Type B pancreatic cell (in vitro differentiated cells): ENCODE measurements around the gene POLD4. TPM values are rescaled to one million over a fixed set of nuclear protein-coding genes. Genes with fewer than 3 reads are reported as not detected.

ENCODE experiments used
- DNase-seq: peaks from one replicate; pipeline ENCODE4 v3.0.0; 2021; ENCODE audit warnings: mixed read lengths; ENCODE audit not compliant: unreplicated experiment; ENCODE audit errors: extremely low spot score
- H3K27ac Mint-ChIP-seq: 2 replicates; pipeline ENCODE4 v1.8.0; 2021; ENCODE audit warnings: mild to moderate bottlenecking, mixed read lengths
- H3K27me3 Mint-ChIP-seq: 2 replicates; pipeline ENCODE4 v1.8.0; 2021; ENCODE audit warnings: mixed read lengths
- H3K36me3 Mint-ChIP-seq: 2 replicates; pipeline ENCODE4 v1.8.0; 2021; ENCODE audit warnings: mixed read lengths
- H3K4me1 Mint-ChIP-seq: one replicate; pipeline ENCODE4 v1.8.0; 2021; ENCODE audit warnings: mixed read lengths; ENCODE audit not compliant: unreplicated experiment
- H3K4me3 Mint-ChIP-seq: 2 replicates; pipeline ENCODE4 v1.8.0; 2021; ENCODE audit warnings: mild to moderate bottlenecking, mixed read lengths
- H3K9me3 Mint-ChIP-seq: 2 replicates; pipeline ENCODE4 v1.8.0; 2021; ENCODE audit warnings: mixed read lengths
- total RNA-seq: library from RNA; stranded (reverse); gene quantifications from 2 replicates; pipeline ENCODE4 v1.2.1, GENCODE V29; 2021; ENCODE audit warnings: low replicate concordance
- TF ChIP-seq, protein P1 (sequence below): fragments of 200-600 bp; sonication (generic); conservative IDR thresholded peaks from 2 replicates; pipeline ENCODE4 v1.5.0; 2021; ENCODE audit warnings: antibody characterized with exemption, mild to moderate bottlenecking

Gene POLD4
- total RNA-seq, 1 donor from 2014 or later = 15.0 TPM

- TF ChIP-seq, protein P1, sequence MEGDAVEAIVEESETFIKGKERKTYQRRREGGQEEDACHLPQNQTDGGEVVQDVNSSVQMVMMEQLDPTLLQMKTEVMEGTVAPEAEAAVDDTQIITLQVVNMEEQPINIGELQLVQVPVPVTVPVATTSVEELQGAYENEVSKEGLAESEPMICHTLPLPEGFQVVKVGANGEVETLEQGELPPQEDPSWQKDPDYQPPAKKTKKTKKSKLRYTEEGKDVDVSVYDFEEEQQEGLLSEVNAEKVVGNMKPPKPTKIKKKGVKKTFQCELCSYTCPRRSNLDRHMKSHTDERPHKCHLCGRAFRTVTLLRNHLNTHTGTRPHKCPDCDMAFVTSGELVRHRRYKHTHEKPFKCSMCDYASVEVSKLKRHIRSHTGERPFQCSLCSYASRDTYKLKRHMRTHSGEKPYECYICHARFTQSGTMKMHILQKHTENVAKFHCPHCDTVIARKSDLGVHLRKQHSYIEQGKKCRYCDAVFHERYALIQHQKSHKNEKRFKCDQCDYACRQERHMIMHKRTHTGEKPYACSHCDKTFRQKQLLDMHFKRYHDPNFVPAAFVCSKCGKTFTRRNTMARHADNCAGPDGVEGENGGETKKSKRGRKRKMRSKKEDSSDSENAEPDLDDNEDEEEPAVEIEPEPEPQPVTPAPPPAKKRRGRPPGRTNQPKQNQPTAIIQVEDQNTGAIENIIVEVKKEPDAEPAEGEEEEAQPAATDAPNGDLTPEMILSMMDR = no peak
- no peaks in the 10 kb centered on the region for H3K9me3 Mint-ChIP-seq
- peak overlapping the region; percentile 94 for H3K27ac Mint-ChIP-seq
- H3K36me3 Mint-ChIP-seq = no peaks in the 10 kb centered on the region
- no peak overlapping the region for H3K4me3 Mint-ChIP-seq
- no peaks in the 10 kb centered on the region for H3K27me3 Mint-ChIP-seq
- H3K4me1 Mint-ChIP-seq = peaks cover 30% of the 10 kb centered on the region
- no peak for DNase-seq
Measured at GRCh38 chr11:67355023-67355793, 1.9 kb upstream of the POLD4 start.

- no peaks in the 10 kb centered on the region for H3K36me3 Mint-ChIP-seq
- H3K4me3 Mint-ChIP-seq = peak overlapping the region; percentile 94
- TF ChIP-seq, protein P1 = no peak
- H3K27me3 Mint-ChIP-seq = no peaks in the 10 kb centered on the region
- peaks cover 30% of the 10 kb centered on the region for H3K4me1 Mint-ChIP-seq
- no peak for DNase-seq
- no peaks in the 10 kb centered on the region for H3K9me3 Mint-ChIP-seq
- H3K27ac Mint-ChIP-seq = peak overlapping the region; percentile 94
Measured at GRCh38 chr11:67354075-67355022, 1.0 kb upstream of the POLD4 start.

GRCh38 chr11:67352546-67353316 lies 615 bp downstream of the POLD4 start:
- H3K4me1 Mint-ChIP-seq = peaks cover 33% of the 10 kb centered on the region
- H3K9me3 Mint-ChIP-seq = no peaks in the 10 kb centered on the region
- H3K36me3 Mint-ChIP-seq = no peaks in the 10 kb centered on the region
- no peak for DNase-seq
- TF ChIP-seq, protein P1 = no peak
- no peaks in the 10 kb centered on the region for H3K27me3 Mint-ChIP-seq
- H3K4me3 Mint-ChIP-seq = peak overlapping the region; percentile 94
- peak overlapping the region; percentile 94 for H3K27ac Mint-ChIP-seq

DNA sequence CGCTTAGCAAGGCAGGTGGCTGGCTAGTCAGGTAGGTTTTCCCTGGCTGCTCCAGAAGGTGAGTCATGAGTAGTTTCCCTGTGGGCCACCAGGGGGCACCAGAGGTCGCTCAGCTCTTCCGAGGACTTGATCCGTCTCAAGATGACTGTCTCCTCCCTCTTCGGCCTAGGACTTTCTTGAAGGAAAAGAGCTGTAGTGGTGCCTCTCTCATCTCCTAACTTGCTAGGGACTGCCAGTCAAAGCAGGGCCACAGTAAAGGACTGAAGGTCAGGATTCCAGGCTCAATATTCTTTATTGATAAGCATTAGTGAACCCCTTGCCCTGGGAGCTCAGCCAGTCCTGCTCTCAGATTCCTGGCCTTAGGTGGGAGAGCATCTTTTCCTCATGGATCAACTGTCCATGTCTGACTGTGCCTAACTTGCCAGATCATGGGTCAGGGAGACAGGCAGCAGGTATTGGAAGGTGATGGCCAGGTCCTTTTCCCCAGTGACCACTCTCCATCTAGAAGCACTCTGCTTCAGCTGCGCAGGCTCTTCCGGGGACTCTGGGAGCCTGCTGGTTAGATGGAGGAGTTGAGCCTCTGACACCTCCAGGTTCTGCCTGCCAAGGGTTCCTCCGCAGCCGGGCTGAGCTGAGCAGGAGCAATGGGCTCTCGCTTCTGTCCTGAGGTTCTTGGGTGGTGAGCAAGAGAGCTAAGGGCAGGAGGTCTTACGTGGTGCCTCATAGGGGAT lies 1.9 kb downstream of the POLD4 start:
- DNase-seq = no peak
- TF ChIP-seq, protein P1 = peak; percentile 96
- no peaks in the 10 kb centered on the region for H3K9me3 Mint-ChIP-seq
- H3K27me3 Mint-ChIP-seq = no peaks in the 10 kb centered on the region
- peak overlapping the region; percentile 80 for H3K4me3 Mint-ChIP-seq
- H3K27ac Mint-ChIP-seq = peak overlapping the region; percentile 79
- no peaks in the 10 kb centered on the region for H3K36me3 Mint-ChIP-seq
- H3K4me1 Mint-ChIP-seq = peaks cover 24% of the 10 kb centered on the region
